ENCODE data around the gene DCTN1. TPM values are rescaled to one million over a fixed set of nuclear protein-coding genes. Genes with fewer than 3 reads are reported as not detected.
"Not testable (repeated sequence)": the region's sequence is repeated elsewhere in the genome, so short reads cannot be mapped to it uniquely, and the experiment has no call there.

The DCTN1 gene
- total and polyA plus RNA-seq, 3 experiments from 2014 or later: 90.2 to 114 (median 113) TPM

DNA sequence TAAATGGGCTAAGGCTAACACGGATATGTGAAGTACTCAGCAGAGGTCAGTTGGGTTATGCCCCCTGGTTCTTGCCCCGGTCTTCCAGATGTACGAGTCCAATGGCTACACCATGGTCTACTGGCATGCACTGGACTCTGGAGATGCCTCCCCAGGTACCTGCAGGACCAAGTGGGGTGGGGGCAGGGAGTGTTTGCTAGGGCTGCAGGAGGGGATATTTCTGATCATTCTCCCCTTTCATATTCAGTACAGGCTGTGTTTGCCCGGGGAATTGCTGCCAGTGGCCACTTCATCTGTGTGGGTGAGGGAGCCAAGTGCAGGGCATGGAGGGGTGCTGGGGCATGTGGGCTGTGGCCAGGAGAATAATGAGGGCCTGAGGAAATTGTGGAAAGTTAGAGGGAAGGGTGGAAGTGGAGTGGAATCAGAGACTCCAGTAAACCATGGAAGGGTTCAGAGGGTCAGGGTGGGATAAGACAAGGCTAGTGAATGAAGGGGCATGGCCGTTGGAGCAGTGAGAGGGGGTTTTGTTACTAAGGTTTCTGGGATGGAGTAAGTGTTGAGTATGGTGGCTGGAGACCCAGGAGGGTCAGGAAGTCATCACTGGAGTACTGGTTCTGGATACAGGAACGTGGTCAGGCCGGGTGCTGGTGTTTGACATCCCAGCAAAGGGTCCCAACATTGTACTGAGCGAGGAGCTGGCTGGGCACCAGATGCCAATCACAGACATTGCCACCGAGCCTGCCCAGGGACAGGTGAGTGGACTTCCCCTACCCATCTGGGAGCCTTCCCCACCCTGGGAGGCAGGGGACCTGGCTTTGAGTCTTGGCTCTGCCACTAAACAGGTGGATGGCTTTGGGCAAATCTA is 43.4 kb upstream of the DCTN1 start:
- Histone ChIP-seq H3K27me3 (ENCODE audit: insufficient read depth, low read length, poor library complexity, severe bottlenecking) (no peaks in the 10 kb centered on the region), H3K9me3 (ENCODE audit: low read length) (no peaks in the 10 kb centered on the region), H3K27ac (ENCODE audit: low read depth, low read length) (no peak overlapping the region), H3K4me1 (ENCODE audit: insufficient read depth, low read length) (peaks cover 16% of the 10 kb centered on the region), H3K36me3 (ENCODE audit: insufficient read depth, low read length) (no peaks in the 10 kb centered on the region), H3K4me3 (ENCODE audit: low read length) (no peak overlapping the region)
- no peak for DNase-seq
- Mint-ChIP-seq H3K4me1 (peaks cover 13 to 26% (median 19%) of the 10 kb centered on the region in 3 donors), H3K27me3 (peaks cover 0 to 7% of the 10 kb centered on the region in 2 donors), H3K36me3 (peaks cover 0 to 28% (median 2%) of the 10 kb centered on the region in 3 donors), H3K4me3 (peak overlapping the region; percentile 97 to 100 (median 98)), H3K27ac (peak overlapping the region; percentile 38 to 100 (median 86)), H3K9me3 (no peaks in the 10 kb centered on the region)
- POLR2A ChIA-PET: no interaction called here
- CTCF ChIA-PET: interaction anchor here (3.8 kb wide), 1 partner anchor 33 kb away, joined by 20 read pairs; no protein-coding TSS in a partner anchor

GRCh38 chr2:74421221-74421870 is 41.2 kb upstream of the DCTN1 start, which contains the start of the genes C2orf81 and WDR54:
Gene C2orf81, minus strand, starts transcription at chr2:74421619. Its CDS starts 59 bp downstream, at chr2:74421560.
Gene WDR54, plus strand, starts transcription at chr2:74421730. Its CDS starts 424 bp downstream, at chr2:74422154.
- H3K36me3 Mint-ChIP-seq: peaks cover 0 to 23% (median 2%) of the 10 kb centered on the region in 3 donors
- Histone ChIP-seq H3K36me3 (ENCODE audit: insufficient read depth, low read length) (no peaks in the 10 kb centered on the region), H3K27me3 (ENCODE audit: insufficient read depth, low read length, poor library complexity, severe bottlenecking) (no peaks in the 10 kb centered on the region), H3K4me3 (ENCODE audit: low read length) (peak within 1 kb of the TSS; percentile 96), H3K9me3 (ENCODE audit: low read length) (no peaks in the 10 kb centered on the region), H3K27ac (ENCODE audit: low read depth, low read length) (peak within 1 kb of the TSS; percentile 98), H3K4me1 (ENCODE audit: insufficient read depth, low read length) (peaks cover 16% of the 10 kb centered on the region)
- peak; percentile 88 to 97 (median 96) for DNase-seq
- H3K27me3 Mint-ChIP-seq: peaks cover 0 to 7% of the 10 kb centered on the region in 2 donors
- ChIA-PET CTCF (interaction anchor here (0.7 to 3.8 kb wide), 7 partner anchors 17 to 111 kb away, joined by 3 to 20 read pairs (median 3); partner anchors contain the start of gene INO80B), POLR2A (interaction anchor here (0.5 to 2.1 kb wide), 6 partner anchors 33 to 243 kb away, joined by 5 to 10 read pairs (median 6); partner anchors contain the start of genes INO80B, MOB1A, MRPL53 and WBP1)
- H3K27ac Mint-ChIP-seq: peak within 1 kb of the TSS; percentile 97 to 100 (median 100)
- no peaks in the 10 kb centered on the region for H3K9me3 Mint-ChIP-seq
- H3K4me1 Mint-ChIP-seq: peaks cover 13 to 26% (median 19%) of the 10 kb centered on the region in 3 donors
- peak within 1 kb of the TSS; percentile 97 to 100 (median 98) for H3K4me3 Mint-ChIP-seq

GRCh38 chr2:74420443-74421103 is 40.5 kb upstream of the DCTN1 start:
- peaks cover 13 to 33% (median 19%) of the 10 kb centered on the region in 3 donors for H3K4me1 Mint-ChIP-seq
- not testable (repeated sequence) for H3K36me3 ChIP-seq (ENCODE audit: insufficient read depth, low read length); H3K27me3 ChIP-seq (ENCODE audit: insufficient read depth, low read length, poor library complexity, severe bottlenecking); H3K9me3 ChIP-seq (ENCODE audit: low read length); DNase-seq; H3K9me3 Mint-ChIP-seq; H3K27me3 Mint-ChIP-seq
- peak overlapping the region; percentile 98 for H3K27ac ChIP-seq (ENCODE audit: low read depth, low read length)
- CTCF ChIA-PET: interaction anchor here (0.7 to 3.8 kb wide), 6 partner anchors 17 to 112 kb away, joined by 3 to 20 read pairs (median 4); partner anchors contain the start of gene INO80B
- H3K4me3 ChIP-seq (ENCODE audit: low read length): peak overlapping the region; percentile 96
- POLR2A ChIA-PET: interaction anchor here (0.5 to 2.1 kb wide), 5 partner anchors 34 to 242 kb away, joined by 5 to 10 read pairs (median 6); partner anchors contain the start of genes INO80B, MOB1A, MRPL53 and WBP1
- peaks cover 0 to 20% (median 0%) of the 10 kb centered on the region in 3 donors for H3K36me3 Mint-ChIP-seq
- H3K4me1 ChIP-seq (ENCODE audit: insufficient read depth, low read length): peaks cover 17% of the 10 kb centered on the region
- H3K27ac Mint-ChIP-seq: peak overlapping the region; percentile 97 to 100 (median 99)
- peak overlapping the region; percentile 61 to 100 (median 97) for H3K4me3 Mint-ChIP-seq

DNA sequence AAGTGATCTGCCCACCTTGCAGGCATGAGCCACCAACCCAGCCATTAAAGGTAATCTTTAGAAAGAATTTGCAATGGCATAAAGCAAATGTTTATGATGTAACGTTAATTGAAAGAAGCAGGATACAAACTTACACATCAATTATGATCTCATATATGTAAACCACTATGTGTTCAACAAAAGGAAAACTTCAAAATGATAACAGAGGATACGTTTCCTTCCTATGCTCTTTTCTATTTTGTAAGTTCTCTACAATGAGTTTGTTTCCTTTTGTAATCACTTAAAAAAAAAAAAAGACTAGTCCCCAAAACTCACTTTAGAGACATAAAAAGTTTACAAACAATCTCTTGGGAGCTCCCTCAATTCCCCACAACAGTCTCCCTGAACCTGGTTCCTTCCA is 39.9 kb upstream of the DCTN1 start:
- Histone ChIP-seq H3K27ac (ENCODE audit: low read depth, low read length) (no peak overlapping the region), H3K4me3 (ENCODE audit: low read length) (no peak overlapping the region)
- peak overlapping the region; percentile 20 to 72 (median 43) for H3K4me3 Mint-ChIP-seq

GRCh38 chr2:74419345-74419744 is 39.2 kb upstream of the DCTN1 start:
- Mint-ChIP-seq H3K9me3 (no peaks in the 10 kb centered on the region), H3K36me3 (peaks cover 0 to 9% (median 0%) of the 10 kb centered on the region in 3 donors), H3K27me3 (peaks cover 0 to 10% of the 10 kb centered on the region in 2 donors), H3K27ac (peak overlapping the region in 2 of 8 donors; percentile 82 to 88), H3K4me1 (peaks cover 13 to 39% (median 19%) of the 10 kb centered on the region in 3 donors), H3K4me3 (no peak overlapping the region)
- peaks cover 23% of the 10 kb centered on the region for H3K4me1 ChIP-seq (ENCODE audit: insufficient read depth, low read length)
- ChIA-PET POLR2A (interaction anchor here (1.0 kb wide), 1 partner anchor 39 kb away, joined by 3 read pairs; the partner anchor contains the start of gene WBP1), CTCF (interaction anchor here (1.2 to 1.5 kb wide), 2 partner anchors 18 to 28 kb away, joined by 3 read pairs; no protein-coding TSS in a partner anchor)
- H3K9me3 ChIP-seq (ENCODE audit: low read length): no peaks in the 10 kb centered on the region
- no peak for DNase-seq
- H3K4me3 ChIP-seq (ENCODE audit: low read length): no peak overlapping the region
- no peak overlapping the region for H3K27ac ChIP-seq (ENCODE audit: low read depth, low read length)
- H3K27me3 ChIP-seq (ENCODE audit: insufficient read depth, low read length, poor library complexity, severe bottlenecking): peaks cover 6% of the 10 kb centered on the region
- H3K36me3 ChIP-seq (ENCODE audit: insufficient read depth, low read length): no peaks in the 10 kb centered on the region

More for the DNA sequence above, 39.9 kb upstream of the DCTN1 start:
- ChIA-PET CTCF (interaction anchor here (1.5 to 3.8 kb wide), 2 partner anchors 19 to 29 kb away, joined by 3 to 20 read pairs; no protein-coding TSS in a partner anchor), POLR2A (no interaction called here)
- H3K4me1 Mint-ChIP-seq: peaks cover 13 to 39% (median 19%) of the 10 kb centered on the region in 3 donors
- H3K36me3 Mint-ChIP-seq: peaks cover 0 to 14% (median 0%) of the 10 kb centered on the region in 3 donors
- Histone ChIP-seq H3K9me3 (ENCODE audit: low read length) (no peaks in the 10 kb centered on the region), H3K36me3 (ENCODE audit: insufficient read depth, low read length) (no peaks in the 10 kb centered on the region), H3K4me1 (ENCODE audit: insufficient read depth, low read length) (peaks cover 23% of the 10 kb centered on the region), H3K27me3 (ENCODE audit: insufficient read depth, low read length, poor library complexity, severe bottlenecking) (peaks cover 5% of the 10 kb centered on the region)
- peak in 1 of 5 donors; percentile 38 for DNase-seq
- peak overlapping the region; percentile 61 to 88 (median 83) for H3K27ac Mint-ChIP-seq
- peaks cover 0 to 10% of the 10 kb centered on the region in 2 donors for H3K27me3 Mint-ChIP-seq
- no peaks in the 10 kb centered on the region for H3K9me3 Mint-ChIP-seq

DNA sequence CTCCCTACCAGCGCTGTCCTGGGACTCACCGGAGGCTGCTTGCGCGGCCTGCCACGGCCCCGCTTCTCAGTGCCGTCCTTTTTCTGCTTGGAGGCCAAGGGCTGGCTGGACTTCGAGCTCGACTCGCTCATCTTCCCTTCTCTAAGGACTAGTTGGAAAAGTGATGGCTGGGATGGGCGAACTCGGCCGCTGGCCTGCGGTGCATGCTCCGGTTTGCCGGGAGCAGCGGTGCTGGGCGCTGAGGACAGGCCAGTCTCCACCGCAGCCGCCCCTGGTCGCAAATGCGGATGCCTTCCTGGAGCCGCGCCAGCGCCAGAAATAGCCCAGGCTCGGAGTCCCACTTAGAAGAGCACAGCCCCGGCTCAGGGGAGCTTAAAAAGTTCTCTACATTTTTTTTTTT is 38.2 kb upstream of the DCTN1 start:
- Histone ChIP-seq H3K36me3 (ENCODE audit: insufficient read depth, low read length) (no peaks in the 10 kb centered on the region), H3K4me1 (ENCODE audit: insufficient read depth, low read length) (peaks cover 23% of the 10 kb centered on the region), H3K27ac (ENCODE audit: low read depth, low read length) (no peak overlapping the region), H3K27me3 (ENCODE audit: insufficient read depth, low read length, poor library complexity, severe bottlenecking) (peaks cover 6% of the 10 kb centered on the region), H3K4me3 (ENCODE audit: low read length) (no peak overlapping the region), H3K9me3 (ENCODE audit: low read length) (no peaks in the 10 kb centered on the region)
- ChIA-PET POLR2A (interaction anchor here (1.0 kb wide), 1 partner anchor 40 kb away, joined by 3 read pairs; the partner anchor contains the start of gene WBP1), CTCF (interaction anchor here (1.1 to 1.5 kb wide), 3 partner anchors 17 to 62 kb away, joined by 3 read pairs; no protein-coding TSS in a partner anchor)
- Mint-ChIP-seq H3K36me3 (peaks cover 0 to 9% (median under 1%) of the 10 kb centered on the region in 3 donors), H3K9me3 (no peaks in the 10 kb centered on the region), H3K27ac (no peak overlapping the region), H3K4me1 (peaks cover 13 to 39% (median 18%) of the 10 kb centered on the region in 3 donors), H3K4me3 (no peak overlapping the region), H3K27me3 (peaks cover 4 to 13% of the 10 kb centered on the region in 2 donors)
- DNase-seq: no peak

DNA sequence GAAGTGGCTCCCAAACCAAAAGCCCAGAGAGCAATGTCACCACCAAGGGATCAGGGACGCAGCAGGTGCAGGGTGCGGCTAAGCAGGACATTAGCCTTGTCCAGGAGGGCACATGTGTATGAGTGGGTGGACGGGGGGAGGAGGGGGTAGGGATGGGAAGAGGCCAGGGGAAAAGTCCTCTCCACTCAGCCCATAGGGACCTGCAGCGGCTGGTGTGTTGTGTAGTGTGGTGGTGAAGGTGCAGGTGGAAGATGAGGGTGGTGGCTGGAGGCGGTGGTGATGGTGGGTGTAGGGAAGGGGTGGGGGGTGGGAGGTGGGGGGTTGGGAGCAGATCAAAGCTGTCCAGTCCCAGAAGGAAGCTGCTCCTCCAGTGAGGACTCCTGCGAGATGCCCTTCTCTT is 37.7 kb upstream of the DCTN1 start:
- no peaks in the 10 kb centered on the region for H3K9me3 ChIP-seq (ENCODE audit: low read length)
- H3K27ac Mint-ChIP-seq: no peak overlapping the region
- H3K27me3 Mint-ChIP-seq: peaks cover 7 to 16% of the 10 kb centered on the region in 2 donors
- peaks cover 23% of the 10 kb centered on the region for H3K4me1 ChIP-seq (ENCODE audit: insufficient read depth, low read length)
- H3K9me3 Mint-ChIP-seq: no peaks in the 10 kb centered on the region
- ChIA-PET CTCF (interaction anchor here (1.1 kb wide), 1 partner anchor 63 kb away, joined by 3 read pairs; no protein-coding TSS in a partner anchor), POLR2A (no interaction called here)
- H3K36me3 Mint-ChIP-seq: peaks cover 0 to 7% (median 2%) of the 10 kb centered on the region in 3 donors
- peaks cover 9 to 36% (median 16%) of the 10 kb centered on the region in 3 donors for H3K4me1 Mint-ChIP-seq
- H3K36me3 ChIP-seq (ENCODE audit: insufficient read depth, low read length): no peaks in the 10 kb centered on the region
- DNase-seq: no peak
- peaks cover 6% of the 10 kb centered on the region for H3K27me3 ChIP-seq (ENCODE audit: insufficient read depth, low read length, poor library complexity, severe bottlenecking)
- H3K4me3 Mint-ChIP-seq: no peak overlapping the region
- no peak overlapping the region for H3K27ac ChIP-seq (ENCODE audit: low read depth, low read length)
- H3K4me3 ChIP-seq (ENCODE audit: low read length): no peak overlapping the region
